ENCODE results near the gene PRDM10.
"Not testable (repeated sequence)": the region's sequence is repeated elsewhere in the genome, so short reads cannot be mapped to it uniquely, and the experiment has no call there.

The PRDM10 gene

GRCh38 chr11:130020323-130020722 is 17.7 kb upstream of the PRDM10 start:
- DNase-seq (ENCODE audit: extremely low read depth in 1 of 2, low read depth in 1 of 2): no peak

- not testable (repeated sequence) for DNase-seq (ENCODE audit: extremely low read depth in 1 of 2, low read depth in 1 of 2)
These were observed 13.2 kb upstream of the PRDM10 start for GRCh38 chr11:130015846-130016245.

- no peak for DNase-seq (ENCODE audit: extremely low read depth in 1 of 2, low read depth in 1 of 2)
These were observed 5.7 kb upstream of the PRDM10 start for GRCh38 chr11:130008326-130008725.

- DNase-seq (ENCODE audit: extremely low read depth in 1 of 2, low read depth in 1 of 2): no peak
These were observed 4.3 kb upstream of the PRDM10 start for GRCh38 chr11:130006929-130007328.

GRCh38 chr11:130003717-130004001 is 1.0 kb upstream of the PRDM10 start:
- no peak for DNase-seq (ENCODE audit: extremely low read depth in 1 of 2, low read depth in 1 of 2)

- DNase-seq (ENCODE audit: extremely low read depth in 1 of 2, low read depth in 1 of 2): peak; percentile 70 to 81
These were observed 446 bp upstream of the PRDM10 start for GRCh38 chr11:130002846-130003716.

GRCh38 chr11:130001461-130002351 is 929 bp downstream of the PRDM10 start:
- peak in 1 of 2 donors; percentile 10 for DNase-seq (ENCODE audit: extremely low read depth in 1 of 2, low read depth in 1 of 2)

GRCh38 chr11:130000552-130001176 is 2.0 kb downstream of the PRDM10 start:
- DNase-seq (ENCODE audit: extremely low read depth in 1 of 2, low read depth in 1 of 2): no peak

GRCh38 chr11:129999407-129999806 is 3.2 kb downstream of the PRDM10 start:
- DNase-seq (ENCODE audit: extremely low read depth in 1 of 2, low read depth in 1 of 2): no peak

- no peak for DNase-seq (ENCODE audit: extremely low read depth in 1 of 2, low read depth in 1 of 2)
These were observed 3.7 kb downstream of the PRDM10 start for GRCh38 chr11:129998905-129999304.

GRCh38 chr11:129998107-129998506 is 4.5 kb downstream of the PRDM10 start:
- no peak for DNase-seq (ENCODE audit: extremely low read depth in 1 of 2, low read depth in 1 of 2)

- DNase-seq (ENCODE audit: extremely low read depth in 1 of 2, low read depth in 1 of 2): no peak
These were observed 5.1 kb downstream of the PRDM10 start for GRCh38 chr11:129997513-129997912.

GRCh38 chr11:129996113-129996870 is 6.3 kb downstream of the PRDM10 start:
- DNase-seq (ENCODE audit: extremely low read depth in 1 of 2, low read depth in 1 of 2): no peak

GRCh38 chr11:129995163-129995562 is 7.5 kb downstream of the PRDM10 start:
- no peak for DNase-seq (ENCODE audit: extremely low read depth in 1 of 2, low read depth in 1 of 2)

GRCh38 chr11:129992161-129992944 is 10.3 kb downstream of the PRDM10 start:
- DNase-seq (ENCODE audit: extremely low read depth in 1 of 2, low read depth in 1 of 2): peak in 1 of 2 donors; percentile 25

GRCh38 chr11:129989149-129989813 is 13.4 kb downstream of the PRDM10 start:
- no peak for DNase-seq (ENCODE audit: extremely low read depth in 1 of 2, low read depth in 1 of 2)

GRCh38 chr11:129987950-129988349 is 14.7 kb downstream of the PRDM10 start:
- no peak for DNase-seq (ENCODE audit: extremely low read depth in 1 of 2, low read depth in 1 of 2)

- DNase-seq (ENCODE audit: extremely low read depth in 1 of 2, low read depth in 1 of 2): no peak
These were observed 16.8 kb downstream of the PRDM10 start for GRCh38 chr11:129985823-129986222.

GRCh38 chr11:129980086-129980485 is 22.5 kb downstream of the PRDM10 start:
- DNase-seq (ENCODE audit: extremely low read depth in 1 of 2, low read depth in 1 of 2): no peak
